Endothelial cell of umbilical vein (primary cell): ENCODE results near the gene RPS6KA4. TPM values are rescaled to one million over a fixed set of nuclear protein-coding genes. Genes with fewer than 3 reads are reported as not detected.
A peak's percentile ranks its signal among the peaks of the same experiment; 100 is the strongest.

Source experiments
- BruUV-seq: library from RNA; stranded (reverse); fragments of 400-500 nt; replicated peaks from 2 replicates; lab custom pipeline; 2021; lab: Mats Ljungman, UMichigan
- CTCF ChIA-PET: fragments of 300-600, 350-600 bp; sonication (Branson Sonifier 250); formaldehyde crosslinking; loops from one replicate; lab custom pipeline; 2021; ENCODE audit warnings: antibody characterized with exemption, inconsistent platforms; lab: Charles Lee
- POLR2A ChIA-PET: fragments of 300-600, 350-600 bp; sonication (Branson Sonifier 250); formaldehyde crosslinking; loops from one replicate; lab custom pipeline; 2021; ENCODE audit warnings: antibody characterized with exemption, inconsistent platforms; lab: Charles Lee
- DNase-seq: peaks from one replicate; pipeline ENCODE4 v3.0.0-alpha.2; 2011; ENCODE audit warnings: low read depth, low spot score
- FAIRE-seq: peaks from 2 replicates; lab custom pipeline; 2011; peaks lifted over from hg19 to GRCh38; lab: Jason Lieb, UNC
- H2AFZ ChIP-seq: 2 replicates; pipeline ENCODE4 v1.6.0; 2012; ENCODE audit warnings: low read depth, low read length, control low read depth, inconsistent platforms
- H3K27ac ChIP-seq: 2 replicates; pipeline ENCODE4 v1.5.1; 2011; ENCODE audit warnings: low read depth, mild to moderate bottlenecking, control low read depth, low read length, moderate library complexity; ENCODE audit not compliant: insufficient read depth
- H3K27me3 ChIP-seq, 2 experiments: 2 replicates each; pipeline versions ENCODE4 v1.6.0 to v1.6.1; 2011; ENCODE audit warnings: low read length in 2 of 2, mixed read lengths in 1 of 2; ENCODE audit not compliant: control insufficient read depth in 2 of 2, insufficient read depth in 2 of 2
- H3K36me3 ChIP-seq, 2 experiments: 2 replicates in 1 of 2; 3 replicates in 1 of 2; pipeline ENCODE4 v1.5.1; 2011; ENCODE audit warnings: low read length in 2 of 2, mild to moderate bottlenecking in 1 of 2, moderate library complexity in 1 of 2; ENCODE audit not compliant: control insufficient read depth in 2 of 2, insufficient read depth in 2 of 2; ENCODE audit errors: extremely low read depth in 1 of 2
- H3K4me1 ChIP-seq: 3 replicates; pipeline ENCODE4 v1.5.1; 2011; ENCODE audit warnings: mild to moderate bottlenecking, low read length; ENCODE audit not compliant: control insufficient read depth, insufficient read depth; ENCODE audit errors: extremely low read depth
- H3K4me2 ChIP-seq: 2 replicates; pipeline ENCODE4 v1.6.1; 2011; ENCODE audit warnings: low read length, control low read depth, mixed read lengths; ENCODE audit not compliant: insufficient read depth
- H3K4me3 ChIP-seq, 3 experiments: fragments of 200-600 bp in 1 of 3; sonication (generic), shearing (Covaris generic) in 1 of 3; replicated peaks in 1 of 3; 2 replicates each; pipeline ENCODE4 v1.5.1; 2011 to 2016; ENCODE audit warnings: control low read depth in 3 of 3, low read length in 3 of 3, mild to moderate bottlenecking in 2 of 3, inconsistent platforms in 1 of 3, low read depth in 1 of 3, moderate library complexity in 1 of 3; ENCODE audit not compliant: insufficient read depth in 1 of 3
- H3K79me2 ChIP-seq: 2 replicates; pipeline ENCODE4 v1.6.0; 2012; ENCODE audit warnings: low read length, inconsistent platforms; ENCODE audit not compliant: control insufficient read depth, insufficient read depth
- H3K9ac ChIP-seq: replicated peaks from 2 replicates; pipeline ENCODE3; 2011; ENCODE audit warnings: low read length, control low read depth; ENCODE audit not compliant: insufficient read depth; ENCODE audit errors: extremely low read depth
- H3K9me1 ChIP-seq: replicated peaks from 3 replicates; pipeline ENCODE4 v1.6.0; 2011; ENCODE audit warnings: mild to moderate bottlenecking, low read length; ENCODE audit not compliant: control insufficient read depth, insufficient read depth; ENCODE audit errors: extremely low read depth
- H3K9me3 ChIP-seq: replicated peaks from 2 replicates; pipeline ENCODE4 v1.5.1; 2012; ENCODE audit warnings: low read length, inconsistent platforms; ENCODE audit not compliant: control insufficient read depth, insufficient read depth
- H4K20me1 ChIP-seq: replicated peaks from 2 replicates; pipeline ENCODE3; 2011; ENCODE audit warnings: mild to moderate bottlenecking, low read length; ENCODE audit not compliant: control insufficient read depth, insufficient read depth; ENCODE audit errors: extremely low read depth
- EZH2 ChIP-seq: IDR thresholded peaks from 2 replicates; pipeline ENCODE4 v1.6.1; 2012; ENCODE audit warnings: borderline replicate concordance, low read depth, mild to moderate bottlenecking, moderate library complexity, low read length, inconsistent platforms; ENCODE audit not compliant: severe bottlenecking
- MYC ChIP-seq: IDR thresholded peaks from one replicate; pipeline ENCODE4 v1.6.1; 2011; ENCODE audit warnings: mild to moderate bottlenecking, low read depth, low read length
- POLR2A ChIP-seq: IDR thresholded peaks from 2 replicates; pipeline ENCODE4 v1.6.1; 2012; ENCODE audit warnings: low read depth, mild to moderate bottlenecking, control low read depth, low read length
- POLR2AphosphoS5 ChIP-seq: IDR thresholded peaks from 2 replicates; pipeline ENCODE4 v1.6.1; 2012; ENCODE audit warnings: low read depth, mild to moderate bottlenecking, control low read depth, low read length, moderate library complexity; ENCODE audit not compliant: insufficient read depth
- dilution Hi-C: fragments of 300-500 bp; cut with MboI; formaldehyde crosslinking; loops from one replicate; pipeline ENCODE4 v1.15.0; 2019; ENCODE audit warnings: low sequenced_read_pairs; ENCODE audit not compliant: extremely low pct_ligation_motif_present
- intact Hi-C: fragments of 100-400 bp; cut with micrococcal nuclease; formaldehyde crosslinking; loops from one replicate; pipeline ENCODE4 v1.10.0; 2022
- polyA plus RNA-seq, 4 experiments: library from polyadenylated mRNA; depleted of rRNA in 3 of 4; stranded (reverse) in 3 of 4; unstranded in 1 of 4; fragments of >200 nt; gene quantifications; 2 replicates each; pipeline versions ENCODE4 v1.2.1 to v1.2.3, GENCODE V29; 2011 to 2012; ENCODE audit warnings: missing spikeins in 1 of 4
- total RNA-seq: library from RNA; stranded (reverse); gene quantifications from 2 replicates; pipeline ENCODE4 v1.2.3, GENCODE V29; 2021
- TF ChIP-seq, protein P1 (sequence below), 2 donors: IDR thresholded peaks; 1 replicate in 1 of 2; 2 replicates in 1 of 2; pipeline ENCODE4 v1.5.1; 2011; ENCODE audit warnings: low read length in 2 of 2, mild to moderate bottlenecking in 2 of 2, moderate library complexity in 2 of 2, control low read depth in 1 of 2, inconsistent platforms in 1 of 2, low read depth in 1 of 2; ENCODE audit not compliant: insufficient read depth in 1 of 2; ENCODE audit errors: extremely low read depth in 1 of 2

Gene RPS6KA4
- total and polyA plus RNA-seq, 2 donors (not counting 3 experiments of a cell fraction or from before 2014, with no cell fraction given) = 26.5 to 44.1 TPM

DNA sequence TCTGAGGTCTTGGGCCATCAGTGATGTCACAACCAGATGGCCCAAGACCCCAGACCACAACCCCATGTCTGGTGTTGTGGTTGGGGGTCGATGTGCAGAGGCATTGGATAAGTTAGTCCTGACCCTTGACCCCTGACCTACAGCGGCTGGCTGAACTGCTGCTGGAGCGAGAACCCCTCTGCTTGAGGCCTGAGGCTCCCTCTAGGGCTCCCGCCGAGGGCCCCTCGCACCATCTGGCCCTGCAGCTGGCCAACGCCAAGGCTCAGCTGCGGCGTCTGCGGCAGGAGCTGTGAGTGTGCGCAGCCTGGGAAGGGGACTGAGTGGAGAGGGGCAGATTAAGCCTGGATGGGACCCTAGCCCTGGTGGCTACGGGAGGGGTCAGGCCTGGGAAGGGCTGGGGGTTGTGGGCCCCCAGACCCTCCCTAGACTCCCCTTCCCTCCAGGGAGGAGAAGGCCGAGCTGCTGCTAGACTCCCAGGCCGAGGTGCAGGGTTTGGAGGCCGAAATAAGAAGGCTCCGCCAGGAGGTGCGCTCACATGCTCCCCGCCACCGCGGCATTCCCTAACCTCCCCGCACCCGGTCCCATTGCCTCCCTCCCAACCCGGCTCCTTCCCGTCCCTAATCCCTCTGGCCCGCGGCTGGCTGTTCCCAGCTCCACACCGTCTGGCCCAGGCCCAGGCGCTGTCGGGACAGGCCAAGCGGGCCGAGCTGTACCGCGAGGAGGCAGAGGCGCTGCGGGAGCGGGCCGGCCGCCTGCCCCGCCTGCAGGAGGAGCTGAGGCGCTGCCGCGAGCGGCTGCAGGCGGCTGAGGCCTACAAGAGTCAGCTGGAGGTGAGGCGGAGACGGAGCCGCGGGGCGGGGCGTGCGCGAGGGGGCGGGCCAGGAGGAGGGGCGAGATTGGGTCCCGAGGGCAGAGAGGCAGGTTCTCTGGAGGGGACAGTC is 16.8 kb upstream of the RPS6KA4 start:
- DNase-seq = peak; percentile 87
- Histone ChIP-seq H3K4me2 (peak overlapping the region; percentile 48), H3K9me3 (no peaks in the 10 kb centered on the region), H3K4me3 (peak overlapping the region in 1 of 3 experiments; percentile 16), H4K20me1 (no peaks in the 10 kb centered on the region), H3K36me3 (no peaks in the 10 kb centered on the region), H3K27me3 (no peaks in the 10 kb centered on the region), H3K9ac (peak overlapping the region; percentile 28), H3K27ac (no peak overlapping the region), H3K9me1 (no peaks in the 10 kb centered on the region), H2AFZ (peak overlapping the region; percentile 96), H3K4me1 (no peaks in the 10 kb centered on the region), H3K79me2 (no peaks in the 10 kb centered on the region)
- no peak for TF ChIP-seq EZH2
- TF ChIP-seq, protein P1, sequence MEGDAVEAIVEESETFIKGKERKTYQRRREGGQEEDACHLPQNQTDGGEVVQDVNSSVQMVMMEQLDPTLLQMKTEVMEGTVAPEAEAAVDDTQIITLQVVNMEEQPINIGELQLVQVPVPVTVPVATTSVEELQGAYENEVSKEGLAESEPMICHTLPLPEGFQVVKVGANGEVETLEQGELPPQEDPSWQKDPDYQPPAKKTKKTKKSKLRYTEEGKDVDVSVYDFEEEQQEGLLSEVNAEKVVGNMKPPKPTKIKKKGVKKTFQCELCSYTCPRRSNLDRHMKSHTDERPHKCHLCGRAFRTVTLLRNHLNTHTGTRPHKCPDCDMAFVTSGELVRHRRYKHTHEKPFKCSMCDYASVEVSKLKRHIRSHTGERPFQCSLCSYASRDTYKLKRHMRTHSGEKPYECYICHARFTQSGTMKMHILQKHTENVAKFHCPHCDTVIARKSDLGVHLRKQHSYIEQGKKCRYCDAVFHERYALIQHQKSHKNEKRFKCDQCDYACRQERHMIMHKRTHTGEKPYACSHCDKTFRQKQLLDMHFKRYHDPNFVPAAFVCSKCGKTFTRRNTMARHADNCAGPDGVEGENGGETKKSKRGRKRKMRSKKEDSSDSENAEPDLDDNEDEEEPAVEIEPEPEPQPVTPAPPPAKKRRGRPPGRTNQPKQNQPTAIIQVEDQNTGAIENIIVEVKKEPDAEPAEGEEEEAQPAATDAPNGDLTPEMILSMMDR (IDR thresholded peaks at IDR 0.05; ENCODE audit: extremely low read depth in 1 of 2, insufficient read depth in 1 of 2, low read depth in 1 of 2, low read length in 2 of 2) = peak; percentile 34 to 62
- TF ChIP-seq POLR2A = no peak
- peak; percentile 31 for TF ChIP-seq POLR2AphosphoS5
- TF ChIP-seq MYC = no peak
- intact Hi-C loops = no loop called here
- BruUV-seq = no TSS peak
- dilution Hi-C loops = no loop called here
- FAIRE-seq = no peak
- CTCF ChIA-PET = interaction anchor here (0.6 to 7.0 kb wide), 16 partner anchors 8 to 1947 kb away, joined by 3 to 107 read pairs (median 4); partner anchors contain the start of genes CATSPERZ, PRDX5, RPS6KA4 and TRMT112
- POLR2A ChIA-PET = interaction anchor here (0.5 to 1.0 kb wide), 4 partner anchors 11 to 153 kb away, joined by 3 to 5 read pairs (median 4); partner anchors contain the start of genes PRDX5 and TRMT112
